GM11168 (cell line): ENCODE results near the gene FCSK.
"Not testable (repeated sequence)": the region's sequence is repeated elsewhere in the genome, so short reads cannot be mapped to it uniquely, and the experiment has no call there.

ENCODE experiments used
- in situ Hi-C: fragments of 300-500 bp; cut with MboI; formaldehyde crosslinking; loops from one replicate; pipeline ENCODE4 v1.12.0; 2022; ENCODE audit warnings: low sequenced_read_pairs; ENCODE audit not compliant: unreplicated experiment

FCSK gene

GRCh38 chr16:70430667-70431536 is 23.5 kb upstream of the FCSK start:
- in situ Hi-C loops = no loop called here

- in situ Hi-C loops = no loop called here
Measured at GRCh38 chr16:70432356-70432722, 22.1 kb upstream of the FCSK start.

- in situ Hi-C loops = no loop called here
Measured at GRCh38 chr16:70432723-70433457, 21.5 kb upstream of the FCSK start.

- in situ Hi-C loops = no loop called here
Measured at GRCh38 chr16:70433458-70434103, 20.8 kb upstream of the FCSK start.

- in situ Hi-C loops = no loop called here
Measured at GRCh38 chr16:70434484-70435260, 19.7 kb upstream of the FCSK start.

- in situ Hi-C loops = no loop called here
Measured at GRCh38 chr16:70437017-70437581, 17.3 kb upstream of the FCSK start.

- in situ Hi-C loops = no loop called here
Measured at GRCh38 chr16:70437582-70438557, 16.5 kb upstream of the FCSK start.

- in situ Hi-C loops = no loop called here
Measured at GRCh38 chr16:70438585-70438968, 15.8 kb upstream of the FCSK start.

- in situ Hi-C loops = no loop called here
Measured at GRCh38 chr16:70438969-70439862, 15.2 kb upstream of the FCSK start, which contains the start of gene ST3GAL2. Gene ST3GAL2 (minus strand): TSS chr16:70439100. CDS start chr16:70398530, 40,570 bp downstream.

- in situ Hi-C loops = no loop called here
Measured at GRCh38 chr16:70440009-70440692, 14.2 kb upstream of the FCSK start.

GRCh38 chr16:70441406-70441990 is 12.9 kb upstream of the FCSK start:
- in situ Hi-C loops = no loop called here

- in situ Hi-C loops = no loop called here
Measured at GRCh38 chr16:70442344-70442743, 12.1 kb upstream of the FCSK start.

GRCh38 chr16:70444249-70445063 is 9.9 kb upstream of the FCSK start:
- in situ Hi-C loops = no loop called here

- in situ Hi-C loops = no loop called here
Measured at GRCh38 chr16:70448075-70448474, 6.3 kb upstream of the FCSK start.

- in situ Hi-C loops = not testable (repeated sequence)
Measured at GRCh38 chr16:70450142-70451003, 4.0 kb upstream of the FCSK start.
